ENCODE data around the gene TMCO1. TPM values are rescaled to one million over a fixed set of nuclear protein-coding genes. Genes with fewer than 3 reads are reported as not detected.
"Not testable (repeated sequence)": the region's sequence is repeated elsewhere in the genome, so short reads cannot be mapped to it uniquely, and the experiment has no call there.

The TMCO1 gene, protein sequence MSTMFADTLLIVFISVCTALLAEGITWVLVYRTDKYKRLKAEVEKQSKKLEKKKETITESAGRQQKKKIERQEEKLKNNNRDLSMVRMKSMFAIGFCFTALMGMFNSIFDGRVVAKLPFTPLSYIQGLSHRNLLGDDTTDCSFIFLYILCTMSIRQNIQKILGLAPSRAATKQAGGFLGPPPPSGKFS
- total RNA-seq, result 10 to 100 TPM; 36.2 to 67.1 (median 51.4) TPM
- total RNA-seq (2013), result 74.0 TPM
- total RNA-seq, result 40.3 to 109 (median 72.0) reads per million in 29 experiments

DNA sequence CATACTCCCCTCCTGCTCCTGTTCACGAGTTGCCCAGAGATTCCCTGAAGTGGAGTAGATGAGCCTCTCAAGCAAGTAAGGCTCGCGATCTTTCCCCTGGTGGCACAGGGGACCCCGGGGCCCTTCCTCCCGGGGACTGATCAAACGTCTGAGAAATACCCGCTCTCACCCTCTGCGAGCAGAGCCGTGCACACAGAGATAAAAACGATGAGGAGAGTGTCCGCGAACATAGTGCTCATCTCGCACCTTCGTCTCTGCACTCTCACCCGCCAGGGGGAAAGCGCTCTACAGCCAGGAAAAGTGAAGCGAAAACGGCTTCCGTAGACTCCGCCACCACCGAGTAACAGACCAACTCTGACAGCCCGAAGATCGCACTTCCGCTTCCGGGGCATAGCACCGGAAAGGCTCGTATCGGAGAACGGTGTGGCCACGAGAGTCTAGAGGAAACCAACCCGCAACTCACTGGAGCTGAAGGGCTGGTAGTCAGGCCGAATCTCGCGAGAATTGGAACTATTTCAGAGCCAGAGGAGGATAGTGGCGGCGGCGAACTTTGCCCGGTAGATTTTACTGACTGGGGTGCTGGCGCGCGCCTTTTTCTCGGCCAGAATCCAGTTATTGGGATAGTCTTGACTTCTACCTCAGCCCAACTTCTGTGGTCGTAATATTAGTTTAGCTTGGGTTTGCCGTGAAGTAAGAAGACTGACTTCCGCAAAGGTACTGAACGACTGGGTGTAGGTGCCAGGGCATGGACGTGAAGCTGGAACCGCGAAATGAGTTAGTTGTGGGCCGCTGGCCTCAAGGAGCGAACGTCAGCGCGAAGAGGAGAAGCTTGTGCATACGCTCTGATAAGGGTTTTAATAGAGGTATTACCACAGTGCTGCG is at the start of gene TMCO1:
Gene TMCO1, minus strand, starts transcription at position 356 of the 882 bp plus-strand sequence. Its CDS starts 117 bp downstream, at position 239.
- peaks cover 65 to 68% (median 68%) of the 10 kb centered on the region in 3 donors for H3K4me1 Mint-ChIP-seq

DNA sequence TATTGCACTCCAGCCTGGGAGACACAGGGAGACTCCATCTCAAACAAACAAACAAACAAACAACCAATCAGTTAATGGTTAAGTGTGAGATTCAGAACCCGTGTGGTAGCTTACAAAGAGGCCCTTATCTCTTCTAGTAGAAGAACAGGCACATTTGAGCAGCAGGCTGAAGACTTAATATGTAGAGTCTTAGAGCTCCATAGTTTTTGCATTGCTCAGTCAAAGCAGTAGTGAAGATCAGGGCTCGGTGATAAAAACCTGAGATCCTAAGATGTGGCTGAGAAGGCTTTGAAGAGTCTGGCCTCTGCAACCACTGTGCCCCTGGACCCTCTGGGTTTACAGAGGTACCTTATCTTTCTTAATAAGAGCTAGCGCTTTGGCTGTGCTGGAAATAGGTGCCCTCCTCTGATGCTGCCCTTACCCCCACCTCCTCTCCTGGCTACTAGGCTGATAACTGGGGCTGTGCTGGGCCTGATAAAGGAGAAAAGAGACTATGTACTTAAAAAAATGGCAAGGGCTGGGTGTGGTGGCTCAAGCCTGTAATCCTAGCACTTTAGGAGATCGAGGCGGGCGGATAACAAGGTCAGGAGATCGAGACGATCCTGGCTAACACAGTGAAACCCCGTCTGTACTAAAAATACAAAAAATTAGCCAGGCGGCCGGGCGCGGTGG is 48.3 kb upstream of the TMCO1 start:
- ATAC-seq (replicated peaks in 1 of 4), result no peak
- H3K27me3 ChIP-seq (replicated peaks in 1 of 2; ENCODE audit: control insufficient read depth in 2 of 2, extremely low read depth in 1 of 2, insufficient read depth in 2 of 2, low read length in 1 of 2), result peaks cover 0 to 9% of the 10 kb centered on the region in 2 experiments
- no peak overlapping the region for H3K27ac ChIP-seq (ENCODE audit: low read length)
- H3K9me3 Mint-ChIP-seq, result no peaks in the 10 kb centered on the region
- H3K4me3 Mint-ChIP-seq, result no peak overlapping the region
- H3K36me3 ChIP-seq (ENCODE audit: control insufficient read depth in 2 of 2, extremely low read depth in 1 of 2, insufficient read depth in 1 of 2, low read length in 1 of 2), result no peaks in the 10 kb centered on the region
- no peaks in the 10 kb centered on the region for H3K9me3 ChIP-seq
- DNase-seq, result no peak
- CTCF ChIA-PET, result interaction anchor here in 1 of 2 donors (0.7 kb wide), 1 partner anchor 17 kb away, joined by 8 read pairs; no protein-coding TSS in a partner anchor
- H3K4me3 ChIP-seq (ENCODE audit: control insufficient read depth in 1 of 2, extremely low read depth in 1 of 2, low read length in 1 of 2), result no peak overlapping the region
- H3K4me1 Mint-ChIP-seq, result no peaks in the 10 kb centered on the region
- no peaks in the 10 kb centered on the region for H3K36me3 Mint-ChIP-seq
- H3K27ac Mint-ChIP-seq, result no peak overlapping the region
- no peaks in the 10 kb centered on the region for H3K4me1 ChIP-seq (ENCODE audit: control insufficient read depth in 1 of 2, extremely low read depth in 1 of 2, insufficient read depth in 2 of 2, low read length in 2 of 2)
- POLR2A ChIA-PET, result no interaction called here
- 80% methylated on average over 2 of the region's 13 CpGs for WGBS (ENCODE audit: insufficient coverage)
- peaks cover 3% of the 10 kb centered on the region in 2 donors for H3K27me3 Mint-ChIP-seq

More for the DNA sequence above, at the start of gene TMCO1:
- H3K27me3 ChIP-seq (replicated peaks in 1 of 2; ENCODE audit: control insufficient read depth in 2 of 2, extremely low read depth in 1 of 2, insufficient read depth in 2 of 2, low read length in 1 of 2), result no peaks in the 10 kb centered on the region
- no peaks in the 10 kb centered on the region for H3K9me3 ChIP-seq
- peak; percentile 75 to 98 (median 95) for DNase-seq
- H3K36me3 ChIP-seq (ENCODE audit: control insufficient read depth in 2 of 2, extremely low read depth in 1 of 2, insufficient read depth in 1 of 2, low read length in 1 of 2), result peaks cover 0 to 37% of the 10 kb centered on the region in 2 donors
- peak within 1 kb of the TSS; percentile 93 for H3K27ac ChIP-seq (ENCODE audit: low read length)
- peak; percentile 97 to 99 (median 98) for ATAC-seq (replicated peaks in 1 of 4)
- peaks cover 9 to 16% of the 10 kb centered on the region in 2 experiments for H3K4me1 ChIP-seq (ENCODE audit: control insufficient read depth in 1 of 2, extremely low read depth in 1 of 2, insufficient read depth in 2 of 2, low read length in 2 of 2)
- Mint-ChIP-seq H3K27me3 (no peaks in the 10 kb centered on the region), H3K4me3 (peak within 1 kb of the TSS; percentile 95 to 99 (median 97)), H3K36me3 (peaks cover 40% of the 10 kb centered on the region), H3K9me3 (no peaks in the 10 kb centered on the region), H3K27ac (peak within 1 kb of the TSS; percentile 98 to 100)
- WGBS (ENCODE audit: insufficient coverage), result under 1% methylated on average over 54 of the region's 56 CpGs
- ChIA-PET CTCF (interaction anchor here (0.6 to 1.3 kb wide), 7 partner anchors 22 to 170 kb away, joined by 3 to 5 read pairs (median 3); partner anchors contain the start of gene ALDH9A1 (in 2 of the 2)), POLR2A (interaction anchor here in 1 of 2 donors (0.8 to 1.0 kb wide), 3 partner anchors 9 to 103 kb away, joined by 3 to 7 read pairs (median 3); partner anchors contain the start of gene ALDH9A1)
- peak within 1 kb of the TSS; percentile 75 to 78 for H3K4me3 ChIP-seq (ENCODE audit: control insufficient read depth in 1 of 2, extremely low read depth in 1 of 2, low read length in 1 of 2)

DNA sequence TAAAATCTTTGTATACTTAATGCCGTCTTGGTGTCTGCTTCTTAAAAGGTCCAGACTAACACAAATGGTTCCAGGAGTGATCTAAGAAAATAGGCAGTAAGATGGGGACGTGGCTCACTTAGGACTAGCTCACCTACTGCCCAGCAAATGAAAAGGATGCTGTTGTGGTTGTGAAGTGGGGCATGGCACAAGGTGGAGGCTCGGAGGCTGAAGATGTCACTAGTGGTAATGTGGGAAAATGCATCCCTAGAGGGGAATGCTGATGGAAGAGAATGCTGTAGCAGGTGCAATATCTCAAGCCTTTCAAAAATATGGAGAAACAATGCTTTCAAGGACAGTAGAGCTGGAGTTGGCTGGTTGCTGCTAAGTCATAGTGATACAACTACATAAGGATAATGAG is 47.5 kb upstream of the TMCO1 start:
- H3K9me3 Mint-ChIP-seq, result no peaks in the 10 kb centered on the region
- Histone ChIP-seq H3K27me3 (replicated peaks in 1 of 2; ENCODE audit: control insufficient read depth in 2 of 2, extremely low read depth in 1 of 2, insufficient read depth in 2 of 2, low read length in 1 of 2) (peaks cover 0 to 9% of the 10 kb centered on the region in 2 experiments), H3K36me3 (ENCODE audit: control insufficient read depth in 2 of 2, extremely low read depth in 1 of 2, insufficient read depth in 1 of 2, low read length in 1 of 2) (no peaks in the 10 kb centered on the region), H3K27ac (ENCODE audit: low read length) (no peak overlapping the region), H3K4me3 (ENCODE audit: control insufficient read depth in 1 of 2, extremely low read depth in 1 of 2, low read length in 1 of 2) (no peak overlapping the region), H3K4me1 (ENCODE audit: control insufficient read depth in 1 of 2, extremely low read depth in 1 of 2, insufficient read depth in 2 of 2, low read length in 2 of 2) (no peaks in the 10 kb centered on the region), H3K9me3 (no peaks in the 10 kb centered on the region)
- no peak for ATAC-seq (replicated peaks in 1 of 4)
- H3K4me3 Mint-ChIP-seq, result no peak overlapping the region
- no peak overlapping the region for H3K27ac Mint-ChIP-seq
- ChIA-PET POLR2A (no interaction called here), CTCF (interaction anchor here in 1 of 2 donors (0.6 kb wide), 1 partner anchor 446 kb away, joined by 3 read pairs; no protein-coding TSS in a partner anchor)
- H3K4me1 Mint-ChIP-seq, result no peaks in the 10 kb centered on the region
- peaks cover 3 to 5% of the 10 kb centered on the region in 2 donors for H3K27me3 Mint-ChIP-seq
- no peak for DNase-seq
- 43% methylated on average over 2 of the region's 3 CpGs for WGBS (ENCODE audit: insufficient coverage)
- no peaks in the 10 kb centered on the region for H3K36me3 Mint-ChIP-seq

DNA sequence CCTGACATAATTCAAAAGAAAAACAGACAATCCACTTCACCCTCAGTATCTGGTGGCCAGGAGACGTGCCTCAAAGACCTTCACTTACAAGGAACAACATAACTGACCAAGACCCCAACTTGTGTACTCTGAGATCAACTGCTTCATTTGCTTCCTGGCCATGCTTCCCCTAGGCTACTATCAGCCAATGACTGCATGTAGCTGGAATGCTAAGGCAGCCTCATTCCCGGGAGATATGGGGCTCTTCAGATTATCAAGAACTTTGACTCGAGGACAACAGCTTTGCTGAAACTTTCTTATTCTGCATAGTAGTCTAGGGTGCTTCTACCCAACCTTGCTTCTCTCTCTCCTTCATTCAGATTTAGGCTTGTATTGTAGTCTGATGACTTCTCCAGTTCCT is 47.1 kb upstream of the TMCO1 start:
- H3K4me3 ChIP-seq (ENCODE audit: control insufficient read depth in 1 of 2, extremely low read depth in 1 of 2, low read length in 1 of 2), result no peak overlapping the region
- H3K36me3 Mint-ChIP-seq, result no peaks in the 10 kb centered on the region
- no peaks in the 10 kb centered on the region for H3K9me3 ChIP-seq
- peaks cover 3 to 5% of the 10 kb centered on the region in 2 donors for H3K27me3 Mint-ChIP-seq
- 63% methylated on average over 1 of the region's 3 CpGs for WGBS (ENCODE audit: insufficient coverage)
- no peak overlapping the region for H3K27ac Mint-ChIP-seq
- ATAC-seq (replicated peaks in 1 of 4) (no peak), DNase-seq (no peak)
- POLR2A ChIA-PET, result no interaction called here
- H3K4me1 ChIP-seq (ENCODE audit: control insufficient read depth in 1 of 2, extremely low read depth in 1 of 2, insufficient read depth in 2 of 2, low read length in 2 of 2), result no peaks in the 10 kb centered on the region
- peaks cover 0 to 9% of the 10 kb centered on the region in 2 experiments for H3K27me3 ChIP-seq (replicated peaks in 1 of 2; ENCODE audit: control insufficient read depth in 2 of 2, extremely low read depth in 1 of 2, insufficient read depth in 2 of 2, low read length in 1 of 2)
- no peaks in the 10 kb centered on the region for H3K36me3 ChIP-seq (ENCODE audit: control insufficient read depth in 2 of 2, extremely low read depth in 1 of 2, insufficient read depth in 1 of 2, low read length in 1 of 2)
- H3K4me1 Mint-ChIP-seq, result no peaks in the 10 kb centered on the region
- no peak overlapping the region for H3K4me3 Mint-ChIP-seq
- CTCF ChIA-PET, result interaction anchor here in 1 of 2 donors (0.6 kb wide), 1 partner anchor 446 kb away, joined by 3 read pairs; no protein-coding TSS in a partner anchor
- no peak overlapping the region for H3K27ac ChIP-seq (ENCODE audit: low read length)
- no peaks in the 10 kb centered on the region for H3K9me3 Mint-ChIP-seq

DNA sequence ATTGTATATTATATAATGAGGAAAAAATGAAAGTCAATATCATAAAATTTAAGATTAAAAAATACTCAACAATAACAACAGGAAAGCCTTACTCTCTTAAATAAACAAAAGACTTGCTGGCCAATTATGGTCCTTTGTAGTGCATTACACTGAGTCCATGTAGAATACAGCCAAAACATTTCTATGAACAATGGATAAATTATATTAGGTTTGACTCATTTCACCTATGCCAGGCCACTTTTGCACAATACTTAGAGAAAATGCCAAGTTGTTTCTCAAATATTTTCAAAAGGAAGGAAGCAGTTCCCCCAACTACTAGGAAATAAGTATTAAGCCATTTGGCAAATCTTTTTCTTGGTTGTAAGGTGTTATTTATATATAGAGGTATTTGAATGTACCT is 38.9 kb upstream of the TMCO1 start:
- Histone ChIP-seq H3K27ac (ENCODE audit: low read length) (no peak overlapping the region), H3K27me3 (replicated peaks in 1 of 2; ENCODE audit: control insufficient read depth in 2 of 2, extremely low read depth in 1 of 2, insufficient read depth in 2 of 2, low read length in 1 of 2) (peaks cover 0 to 4% of the 10 kb centered on the region in 2 experiments), H3K9me3 (no peaks in the 10 kb centered on the region), H3K4me1 (ENCODE audit: control insufficient read depth in 1 of 2, extremely low read depth in 1 of 2, insufficient read depth in 2 of 2, low read length in 2 of 2) (no peaks in the 10 kb centered on the region), H3K36me3 (ENCODE audit: control insufficient read depth in 2 of 2, extremely low read depth in 1 of 2, insufficient read depth in 1 of 2, low read length in 1 of 2) (no peaks in the 10 kb centered on the region), H3K4me3 (ENCODE audit: control insufficient read depth in 1 of 2, extremely low read depth in 1 of 2, low read length in 1 of 2) (no peak overlapping the region)
- ChIA-PET CTCF (no interaction called here), POLR2A (no interaction called here)
- DNase-seq, result no peak
- H3K27me3 Mint-ChIP-seq, result peaks cover 0 to 8% of the 10 kb centered on the region in 2 donors
- H3K4me1 Mint-ChIP-seq, result no peaks in the 10 kb centered on the region
- no peaks in the 10 kb centered on the region for H3K36me3 Mint-ChIP-seq
- no peak overlapping the region for H3K4me3 Mint-ChIP-seq
- H3K27ac Mint-ChIP-seq, result no peak overlapping the region
- no peak for ATAC-seq (replicated peaks in 1 of 4)
- no peaks in the 10 kb centered on the region for H3K9me3 Mint-ChIP-seq

DNA sequence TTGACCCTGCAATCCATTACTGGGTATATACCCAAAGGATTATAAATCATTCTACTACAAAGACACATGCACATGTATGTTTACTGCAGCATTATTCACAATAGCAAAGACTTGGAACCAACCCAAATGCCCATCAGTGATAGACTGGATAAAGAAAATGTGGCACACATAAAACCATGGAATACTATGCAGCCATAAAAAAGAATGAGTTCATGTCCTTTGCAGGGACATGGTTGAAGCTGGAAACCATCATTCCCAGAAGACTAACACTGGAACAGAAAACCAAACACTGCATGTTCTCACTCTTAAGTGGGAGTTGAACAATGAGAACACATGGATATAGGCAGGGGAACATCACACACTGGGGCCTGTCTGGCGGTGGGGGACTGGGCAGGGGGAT is 35.8 kb upstream of the TMCO1 start:
- POLR2A ChIA-PET, H3K4me1 Mint-ChIP-seq, H3K4me3 Mint-ChIP-seq: not testable (repeated sequence)

More for the DNA sequence above, 35.8 kb upstream of the TMCO1 start:
- H3K27ac Mint-ChIP-seq; CTCF ChIA-PET; H3K4me3 ChIP-seq (ENCODE audit: control insufficient read depth in 1 of 2, extremely low read depth in 1 of 2, low read length in 1 of 2); H3K27me3 ChIP-seq (replicated peaks in 1 of 2; ENCODE audit: control insufficient read depth in 2 of 2, extremely low read depth in 1 of 2, insufficient read depth in 2 of 2, low read length in 1 of 2); H3K36me3 Mint-ChIP-seq; DNase-seq; H3K9me3 ChIP-seq; H3K4me1 ChIP-seq (ENCODE audit: control insufficient read depth in 1 of 2, extremely low read depth in 1 of 2, insufficient read depth in 2 of 2, low read length in 2 of 2); H3K36me3 ChIP-seq (ENCODE audit: control insufficient read depth in 2 of 2, extremely low read depth in 1 of 2, insufficient read depth in 1 of 2, low read length in 1 of 2); ATAC-seq (replicated peaks in 1 of 4); H3K27ac ChIP-seq (ENCODE audit: low read length); H3K9me3 Mint-ChIP-seq: not testable (repeated sequence)
- WGBS (ENCODE audit: insufficient coverage), result no CpG with 5 or more reads among the region's 1 CpG
- peaks cover 3 to 15% of the 10 kb centered on the region in 2 donors for H3K27me3 Mint-ChIP-seq
